Choroid plexus epithelial cell (primary cell): ENCODE results near the gene TKFC.
A peak's percentile ranks its signal among the peaks of the same experiment; 100 is the strongest.

Experiments used
- DNase-seq: peaks from one replicate; pipeline ENCODE4 v3.0.0-alpha.2; 2010; ENCODE audit warnings: low read depth
- H3K4me3 ChIP-seq: 2 replicates; pipeline ENCODE4 v1.5.1; 2011; ENCODE audit warnings: low read depth, mild to moderate bottlenecking, control low read depth, low read length, moderate library complexity
- CTCF ChIP-seq: conservative IDR thresholded peaks from 2 replicates; pipeline ENCODE4 v1.5.1; 2011; ENCODE audit warnings: low read depth, mild to moderate bottlenecking, control low read depth, inconsistent platforms, low read length, moderate library complexity

TKFC gene

GRCh38 chr11:61294717-61295595 lies 38.1 kb upstream of the TKFC start, which contains the start of gene VWCE:
Gene VWCE (minus strand): TSS chr11:61295316. CDS start chr11:61295037, 279 bp downstream.
- DNase-seq: peak; percentile 68
- H3K4me3 ChIP-seq: peak within 1 kb of the TSS; percentile 62
- peak; percentile 40 for TF ChIP-seq CTCF

- no peak for DNase-seq
- peak overlapping the region; percentile 62 for H3K4me3 ChIP-seq
- no peak for TF ChIP-seq CTCF
Observed at GRCh38 chr11:61295596-61295926, 37.5 kb upstream of the TKFC start.

- H3K4me3 ChIP-seq: no peak overlapping the region
- DNase-seq: peak; percentile 57
- no peak for TF ChIP-seq CTCF
Observed at GRCh38 chr11:61297341-61297740, 35.7 kb upstream of the TKFC start.

GRCh38 chr11:61297746-61298145 lies 35.3 kb upstream of the TKFC start:
- H3K4me3 ChIP-seq: no peak overlapping the region
- no peak for TF ChIP-seq CTCF
- DNase-seq: peak; percentile 85

- DNase-seq: peak; percentile 23
- H3K4me3 ChIP-seq: no peak overlapping the region
- no peak for TF ChIP-seq CTCF
Observed at GRCh38 chr11:61298663-61299244, 34.3 kb upstream of the TKFC start.

- no peak for DNase-seq
- TF ChIP-seq CTCF: no peak
- H3K4me3 ChIP-seq: no peak overlapping the region
Observed at GRCh38 chr11:61302550-61302949, 30.5 kb upstream of the TKFC start.
